SK-N-SH (cell line): ENCODE data around the gene ERMAP. TPM values are rescaled to one million over a fixed set of nuclear protein-coding genes. Genes with fewer than 3 reads are reported as not detected.

Experiments
- CTCF ChIA-PET: fragments of 300-600, 350-600 bp; formaldehyde crosslinking; extraction: SDS; loops from one replicate; lab custom pipeline; 2021; lab: Yijun Ruan, JAX
- POLR2A ChIA-PET: fragments of 350-600 bp; sonication (Branson Sonifier 250); formaldehyde crosslinking; extraction: SDS; loops from one replicate; lab custom pipeline; 2020; ENCODE audit warnings: antibody characterized with exemption, inconsistent platforms; lab: Yijun Ruan, JAX
- DNase-seq: peaks from one replicate; pipeline ENCODE4 v3.0.0; 2012
- H2AFZ ChIP-seq: fragments of 200-600 bp; sonication (generic); 2 replicates; pipeline ENCODE4 v1.8.1; 2016; ENCODE audit warnings: antibody characterized with exemption, mild to moderate bottlenecking, low read depth
- H3F3A ChIP-seq: fragments of 200-600 bp; sonication (generic); replicated peaks from 2 replicates; pipeline ENCODE3; 2016; ENCODE audit warnings: antibody characterized with exemption, mild to moderate bottlenecking; ENCODE audit not compliant: insufficient read depth
- H3K27ac ChIP-seq, 2 experiments: fragments of 200-500 bp in 1 of 2; fragments of 200-600 bp in 1 of 2; sonication (Bioruptor generic) in 1 of 2; sonication (generic), shearing (Covaris generic) in 1 of 2; 2 replicates each; pipeline versions ENCODE4 v1.5.1 to v1.6.1; 2014 to 2016; ENCODE audit warnings: low read depth in 2 of 2, inconsistent platforms in 1 of 2, low read length in 1 of 2, mild to moderate bottlenecking in 1 of 2, mixed read lengths in 1 of 2
- H3K27me3 ChIP-seq: fragments of 200-600 bp; sonication (generic), shearing (Covaris generic); 2 replicates; pipeline ENCODE4 v1.6.1; 2016; ENCODE audit warnings: mixed run types; ENCODE audit not compliant: insufficient read depth
- H3K36me3 ChIP-seq, 2 experiments: fragments of 200-500 bp in 1 of 2; fragments of 200-600 bp in 1 of 2; sonication (Bioruptor generic) in 1 of 2; sonication (generic) in 1 of 2; replicated peaks in 1 of 2; 2 replicates each; pipeline versions ENCODE3 to v1.5.1; 2014 to 2016; ENCODE audit warnings: low read length in 1 of 2, mild to moderate bottlenecking in 1 of 2; ENCODE audit not compliant: insufficient read depth in 2 of 2, control insufficient read depth in 1 of 2
- H3K4me1 ChIP-seq, 2 experiments: fragments of 200-500 bp in 1 of 2; fragments of 200-600 bp in 1 of 2; sonication (Bioruptor generic) in 1 of 2; sonication (generic), shearing (Covaris generic) in 1 of 2; 2 replicates each; pipeline versions ENCODE4 v1.5.1 to v1.6.1; 2014 to 2016; ENCODE audit warnings: low read depth in 1 of 2, low read length in 1 of 2, mixed run types in 1 of 2; ENCODE audit not compliant: insufficient read depth in 2 of 2, control insufficient read depth in 1 of 2
- H3K4me2 ChIP-seq: fragments of 200-600 bp; sonication (generic), shearing (Covaris generic); 2 replicates; pipeline ENCODE4 v1.6.1; 2017; ENCODE audit warnings: mixed run types
- H3K4me3 ChIP-seq, 2 experiments: fragments of 200-500 bp in 1 of 2; fragments of 200-600 bp in 1 of 2; sonication (Bioruptor generic) in 1 of 2; sonication (generic), shearing (Covaris generic) in 1 of 2; 2 replicates each; pipeline versions ENCODE4 v1.5.1 to v1.8.1; 2014 to 2016; ENCODE audit warnings: low read depth in 2 of 2, inconsistent platforms in 1 of 2, low read length in 1 of 2, mild to moderate bottlenecking in 1 of 2, mixed read lengths in 1 of 2, moderate library complexity in 1 of 2
- H3K79me2 ChIP-seq: fragments of 200-600 bp; sonication (generic); 2 replicates; pipeline ENCODE4 v1.8.1; 2017; ENCODE audit warnings: mild to moderate bottlenecking; ENCODE audit not compliant: insufficient read depth
- H3K9ac ChIP-seq: fragments of 200-600 bp; sonication (generic); 2 replicates; pipeline ENCODE4 v1.6.1; 2017; ENCODE audit warnings: mixed run types
- H3K9me2 ChIP-seq: fragments of 200-600 bp; sonication (generic); 2 replicates; pipeline ENCODE4 v1.6.1; 2017; ENCODE audit warnings: mixed run types
- H3K9me3 ChIP-seq: fragments of 200-600 bp; sonication (generic); 2 replicates; pipeline ENCODE4 v1.6.1; 2017; ENCODE audit warnings: mixed run types, mild to moderate bottlenecking, moderate library complexity
- H4K20me1 ChIP-seq: fragments of 200-600 bp; sonication (generic); 2 replicates; pipeline ENCODE4 v1.6.1; 2017; ENCODE audit warnings: mild to moderate bottlenecking, mixed run types; ENCODE audit not compliant: insufficient read depth
- EP300 ChIP-seq, 2 experiments: IDR thresholded peaks; 2 replicates each; pipeline versions ENCODE4 v1.4.0 to v1.6.1; 2012; ENCODE audit warnings: borderline replicate concordance in 1 of 2, low read depth in 1 of 2, low read length in 1 of 2
- FOXJ3 ChIP-seq: sonication (generic); formaldehyde crosslinking; IDR thresholded peaks from 2 replicates; pipeline ENCODE4 v1.5.1; 2020; ENCODE audit warnings: mild to moderate bottlenecking, missing genetic modification reagents
- FOXM1 ChIP-seq: IDR thresholded peaks from 2 replicates; pipeline ENCODE4 v1.4.0; 2012; ENCODE audit warnings: low read depth, mild to moderate bottlenecking
- GABPA ChIP-seq: IDR thresholded peaks from 2 replicates; pipeline ENCODE4 v1.4.0; 2012; ENCODE audit warnings: low read depth, mild to moderate bottlenecking
- GATA2 ChIP-seq: sonication (generic); formaldehyde crosslinking; IDR thresholded peaks from 2 replicates; pipeline ENCODE4 v1.5.0; 2020; ENCODE audit warnings: mild to moderate bottlenecking, missing genetic modification reagents
- JUND ChIP-seq: IDR thresholded peaks from 2 replicates; pipeline ENCODE4 v1.4.0; 2012
- MEF2A ChIP-seq: IDR thresholded peaks from 2 replicates; pipeline ENCODE4 v1.4.0; 2012; ENCODE audit warnings: low read depth, borderline replicate concordance
- MXI1 ChIP-seq: IDR thresholded peaks from 2 replicates; pipeline ENCODE4 v1.6.1; 2012; ENCODE audit warnings: mild to moderate bottlenecking, low read depth, low read length, improper control_type of control experiment
- NRF1 ChIP-seq: IDR thresholded peaks from 2 replicates; pipeline ENCODE4 v1.6.1; 2012; ENCODE audit warnings: low read depth, mild to moderate bottlenecking, low read length
- POLR2AphosphoS5 ChIP-seq: IDR thresholded peaks from 2 replicates; pipeline ENCODE4 v1.6.1; 2012; ENCODE audit warnings: low read depth, low read length
- RCOR1 ChIP-seq: fragments of 150-350 bp; IDR thresholded peaks from 2 replicates; pipeline ENCODE4 v1.6.1; 2017; ENCODE audit warnings: antibody characterized with exemption, low read length
- RFX5 ChIP-seq: IDR thresholded peaks from 2 replicates; pipeline ENCODE4 v1.6.1; 2012; ENCODE audit warnings: mild to moderate bottlenecking, improper control_type of control experiment, low read length
- TAF1 ChIP-seq: IDR thresholded peaks from 2 replicates; pipeline ENCODE4 v1.6.1; 2012; ENCODE audit warnings: low read depth, mild to moderate bottlenecking, low read length, moderate library complexity, borderline replicate concordance
- TCF12 ChIP-seq: IDR thresholded peaks from 2 replicates; pipeline ENCODE4 v1.4.0; 2012
- TEAD4 ChIP-seq: IDR thresholded peaks from 2 replicates; pipeline ENCODE4 v1.4.0; 2012; ENCODE audit warnings: mild to moderate bottlenecking, borderline replicate concordance; ENCODE audit not compliant: insufficient read depth
- USF2 ChIP-seq: fragments of 150-350 bp; IDR thresholded peaks from 2 replicates; pipeline ENCODE4 v1.6.1; 2017; ENCODE audit warnings: antibody characterized with exemption, low read length, low read depth, borderline replicate concordance
- YY1 ChIP-seq: IDR thresholded peaks from 2 replicates; pipeline ENCODE4 v1.4.0; 2012; ENCODE audit warnings: low read depth, mild to moderate bottlenecking
- WGBS: methylation state at CpG from one replicate; pipeline ENCODE4 v1.1.6; 2017; ENCODE audit warnings: low lambda C conversion rate; 5-methylcytosine and 5-hydroxymethylcytosine counted together
- polyA plus RNA-seq, 3 experiments: library from polyadenylated mRNA; depleted of rRNA; stranded (reverse); fragments of >200 nt; gene quantifications; 2 replicates each; pipeline ENCODE4 v1.2.3, GENCODE V29; 2012
- TF ChIP-seq, protein P1 (sequence below): IDR thresholded peaks from 2 replicates; pipeline ENCODE4 v1.6.1; 2012; ENCODE audit warnings: mild to moderate bottlenecking, low read depth, low read length, moderate library complexity
- TF ChIP-seq, protein P2 (sequence below): IDR thresholded peaks from 2 replicates; pipeline ENCODE4 v1.4.0; 2012; ENCODE audit warnings: low read depth
- TF ChIP-seq, protein P3 (sequence below): fragments of 150-350 bp; IDR thresholded peaks from 2 replicates; pipeline ENCODE4 v1.6.1; 2016; ENCODE audit warnings: mild to moderate bottlenecking, low read depth, low read length

ERMAP gene
- polyA plus RNA-seq, 1 of the 3 experiments (the other 2 are of a cell fraction): 10.4 TPM

GRCh38 chr1:42816585-42817439, at the start of gene ERMAP, which contains the start of gene SVBP (continued):
- TF ChIP-seq, protein P1, sequence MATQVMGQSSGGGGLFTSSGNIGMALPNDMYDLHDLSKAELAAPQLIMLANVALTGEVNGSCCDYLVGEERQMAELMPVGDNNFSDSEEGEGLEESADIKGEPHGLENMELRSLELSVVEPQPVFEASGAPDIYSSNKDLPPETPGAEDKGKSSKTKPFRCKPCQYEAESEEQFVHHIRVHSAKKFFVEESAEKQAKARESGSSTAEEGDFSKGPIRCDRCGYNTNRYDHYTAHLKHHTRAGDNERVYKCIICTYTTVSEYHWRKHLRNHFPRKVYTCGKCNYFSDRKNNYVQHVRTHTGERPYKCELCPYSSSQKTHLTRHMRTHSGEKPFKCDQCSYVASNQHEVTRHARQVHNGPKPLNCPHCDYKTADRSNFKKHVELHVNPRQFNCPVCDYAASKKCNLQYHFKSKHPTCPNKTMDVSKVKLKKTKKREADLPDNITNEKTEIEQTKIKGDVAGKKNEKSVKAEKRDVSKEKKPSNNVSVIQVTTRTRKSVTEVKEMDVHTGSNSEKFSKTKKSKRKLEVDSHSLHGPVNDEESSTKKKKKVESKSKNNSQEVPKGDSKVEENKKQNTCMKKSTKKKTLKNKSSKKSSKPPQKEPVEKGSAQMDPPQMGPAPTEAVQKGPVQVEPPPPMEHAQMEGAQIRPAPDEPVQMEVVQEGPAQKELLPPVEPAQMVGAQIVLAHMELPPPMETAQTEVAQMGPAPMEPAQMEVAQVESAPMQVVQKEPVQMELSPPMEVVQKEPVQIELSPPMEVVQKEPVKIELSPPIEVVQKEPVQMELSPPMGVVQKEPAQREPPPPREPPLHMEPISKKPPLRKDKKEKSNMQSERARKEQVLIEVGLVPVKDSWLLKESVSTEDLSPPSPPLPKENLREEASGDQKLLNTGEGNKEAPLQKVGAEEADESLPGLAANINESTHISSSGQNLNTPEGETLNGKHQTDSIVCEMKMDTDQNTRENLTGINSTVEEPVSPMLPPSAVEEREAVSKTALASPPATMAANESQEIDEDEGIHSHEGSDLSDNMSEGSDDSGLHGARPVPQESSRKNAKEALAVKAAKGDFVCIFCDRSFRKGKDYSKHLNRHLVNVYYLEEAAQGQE: no peak
- TF ChIP-seq GABPA (no peak), TAF1 (peak; percentile 81; the same call in 1 of the 2 replicates), EP300 (IDR thresholded peaks at IDR 0.05; ENCODE audit: borderline replicate concordance in 1 of 2, low read depth in 1 of 2, low read length in 1 of 2) (0 out of 4 replicates have a peak, but pooled peaks of 1 of the 2 experiments have one; percentile 14), RFX5 (no peak), USF2 (no peak), TCF12 (no peak), NRF1 (peak; percentile 82), POLR2AphosphoS5 (peak; percentile 73), JUND (no peak), YY1 (peak; percentile 88)
- TF ChIP-seq, protein P2, sequence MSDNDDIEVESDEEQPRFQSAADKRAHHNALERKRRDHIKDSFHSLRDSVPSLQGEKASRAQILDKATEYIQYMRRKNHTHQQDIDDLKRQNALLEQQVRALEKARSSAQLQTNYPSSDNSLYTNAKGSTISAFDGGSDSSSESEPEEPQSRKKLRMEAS: no peak

GRCh38 chr1:42767510-42768000, 49.4 kb upstream of the ERMAP start:
- H3K27ac ChIP-seq: peak overlapping the region; percentile 53 to 75; a peak in 3 of 4 replicates
- H3K9ac ChIP-seq: peak overlapping the region; percentile 74
- H3K79me2 ChIP-seq: peaks cover 96% of the 10 kb centered on the region
- H3F3A ChIP-seq: peaks cover 14% of the 10 kb centered on the region
- peaks cover 4 to 12% of the 10 kb centered on the region in 2 experiments for H3K36me3 ChIP-seq
- H3K4me3 ChIP-seq: peak overlapping the region; percentile 77 to 91
- ChIA-PET POLR2A (interaction anchor here (0.9 to 2.0 kb wide), 6 partner anchors 16 to 306 kb away, joined by 3 to 11 read pairs (median 4); partner anchors contain the start of genes TMEM269, YBX1 and ZNF691), CTCF (interaction anchor here (0.7 to 10.1 kb wide), 9 partner anchors 10 to 594 kb away, joined by 3 to 75 read pairs (median 4); partner anchors contain the start of gene ZNF691)
- H3K9me3 ChIP-seq: no peaks in the 10 kb centered on the region
- peak overlapping the region; percentile 76 for H3K4me2 ChIP-seq
- no peaks in the 10 kb centered on the region for H3K27me3 ChIP-seq
- peaks cover 4 to 12% of the 10 kb centered on the region in 2 experiments; a peak in 2 of 4 replicates for H3K4me1 ChIP-seq
- H3K9me2 ChIP-seq: no peaks in the 10 kb centered on the region
- no peak for DNase-seq
- H4K20me1 ChIP-seq: peaks cover 15% of the 10 kb centered on the region
- peak overlapping the region; percentile 64; the same call in 1 of the 2 replicates for H2AFZ ChIP-seq
- under 1% methylated on average over 10 of the region's 23 CpGs for WGBS
- TF ChIP-seq RFX5 (no peak), GATA2 (CRISPR knock-in tag) (no peak), FOXM1 (no peak), MEF2A (no peak), RCOR1 (no peak), NRF1 (no peak), TAF1 (no peak), TCF12 (no peak), POLR2AphosphoS5 (no peak), FOXJ3 (CRISPR knock-in tag) (no peak), YY1 (peak; percentile 15; the same call in 1 of the 2 replicates), TEAD4 (no peak), MXI1 (peak; percentile 15; the same call in 1 of the 2 replicates), JUND (no peak)
- TF ChIP-seq, protein P3, sequence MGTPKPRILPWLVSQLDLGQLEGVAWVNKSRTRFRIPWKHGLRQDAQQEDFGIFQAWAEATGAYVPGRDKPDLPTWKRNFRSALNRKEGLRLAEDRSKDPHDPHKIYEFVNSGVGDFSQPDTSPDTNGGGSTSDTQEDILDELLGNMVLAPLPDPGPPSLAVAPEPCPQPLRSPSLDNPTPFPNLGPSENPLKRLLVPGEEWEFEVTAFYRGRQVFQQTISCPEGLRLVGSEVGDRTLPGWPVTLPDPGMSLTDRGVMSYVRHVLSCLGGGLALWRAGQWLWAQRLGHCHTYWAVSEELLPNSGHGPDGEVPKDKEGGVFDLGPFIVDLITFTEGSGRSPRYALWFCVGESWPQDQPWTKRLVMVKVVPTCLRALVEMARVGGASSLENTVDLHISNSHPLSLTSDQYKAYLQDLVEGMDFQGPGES: no peak
- TF ChIP-seq, protein P2: no peak
